Keratinocyte (primary cell): ENCODE measurements around the gene PRKAG2.

ENCODE experiments used
- EZH2 ChIP-seq: IDR thresholded peaks from one replicate; pipeline ENCODE4 v1.6.1; 2012; ENCODE audit warnings: inconsistent platforms, mild to moderate bottlenecking, low read length, moderate library complexity
- TF ChIP-seq, protein P1 (sequence below), 3 experiments: IDR thresholded peaks in 1 of 3; conservative IDR thresholded peaks in 1 of 3; optimal IDR thresholded peaks in 1 of 3; 2 replicates in 2 of 3; 3 replicates in 1 of 3; pipeline versions ENCODE3 to v1.5.1; 2011; ENCODE audit warnings: low read length in 3 of 3, mild to moderate bottlenecking in 3 of 3, moderate library complexity in 2 of 3, control low read depth in 1 of 3, inconsistent platforms in 1 of 3; ENCODE audit not compliant: insufficient read depth in 2 of 3; ENCODE audit errors: extremely low read depth in 1 of 3

GRCh38 chr7:151891182-151891581 is 14.3 kb upstream of the PRKAG2 start:
- TF ChIP-seq, protein P1, sequence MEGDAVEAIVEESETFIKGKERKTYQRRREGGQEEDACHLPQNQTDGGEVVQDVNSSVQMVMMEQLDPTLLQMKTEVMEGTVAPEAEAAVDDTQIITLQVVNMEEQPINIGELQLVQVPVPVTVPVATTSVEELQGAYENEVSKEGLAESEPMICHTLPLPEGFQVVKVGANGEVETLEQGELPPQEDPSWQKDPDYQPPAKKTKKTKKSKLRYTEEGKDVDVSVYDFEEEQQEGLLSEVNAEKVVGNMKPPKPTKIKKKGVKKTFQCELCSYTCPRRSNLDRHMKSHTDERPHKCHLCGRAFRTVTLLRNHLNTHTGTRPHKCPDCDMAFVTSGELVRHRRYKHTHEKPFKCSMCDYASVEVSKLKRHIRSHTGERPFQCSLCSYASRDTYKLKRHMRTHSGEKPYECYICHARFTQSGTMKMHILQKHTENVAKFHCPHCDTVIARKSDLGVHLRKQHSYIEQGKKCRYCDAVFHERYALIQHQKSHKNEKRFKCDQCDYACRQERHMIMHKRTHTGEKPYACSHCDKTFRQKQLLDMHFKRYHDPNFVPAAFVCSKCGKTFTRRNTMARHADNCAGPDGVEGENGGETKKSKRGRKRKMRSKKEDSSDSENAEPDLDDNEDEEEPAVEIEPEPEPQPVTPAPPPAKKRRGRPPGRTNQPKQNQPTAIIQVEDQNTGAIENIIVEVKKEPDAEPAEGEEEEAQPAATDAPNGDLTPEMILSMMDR (optimal IDR thresholded peaks at IDR 0.05 in 1 of 3, IDR thresholded peaks at IDR 0.05 in 1 of 3, conservative IDR thresholded peaks at IDR 0.05 in 1 of 3; ENCODE audit: extremely low read depth in 1 of 3, insufficient read depth in 2 of 3, low read length in 3 of 3) = no peak
- TF ChIP-seq EZH2 = no peak
